Panc1 (cell line): ENCODE data around the gene FAXC. TPM values are rescaled to one million over a fixed set of nuclear protein-coding genes. Genes with fewer than 3 reads are reported as not detected.
"Not testable (repeated sequence)": the region's sequence is repeated elsewhere in the genome, so short reads cannot be mapped to it uniquely, and the experiment has no call there.

ENCODE experiments used
- ATAC-seq: fragments of 200-7000 bp; cut with Tn5 transposase; 2 replicates; pipeline ENCODE4 v1.9.1; 2020; ENCODE audit warnings: mild to moderate bottlenecking, moderate library complexity
- BruUV-seq: library from RNA; stranded (reverse); fragments of 400-500 nt; replicated peaks from 2 replicates; lab custom pipeline; 2021; lab: Mats Ljungman, UMichigan
- CTCF ChIA-PET: fragments of 300-600 bp; sonication (Branson Sonifier 250); formaldehyde crosslinking; loops from one replicate; lab custom pipeline; 2022; ENCODE audit warnings: antibody characterized with exemption; lab: Charles Lee
- POLR2A ChIA-PET: fragments of 300-600 bp; sonication (Branson Sonifier 250); formaldehyde crosslinking; loops from one replicate; lab custom pipeline; 2022; ENCODE audit warnings: antibody characterized with exemption; lab: Charles Lee
- DNase-seq: peaks from one replicate; pipeline ENCODE4 v3.0.0-alpha.2; 2010; ENCODE audit warnings: low read depth, low spot score
- H3K27ac ChIP-seq: 2 replicates; pipeline ENCODE4 v1.5.1; 2011; ENCODE audit warnings: mild to moderate bottlenecking, low read length, inconsistent platforms
- H3K27me3 ChIP-seq: fragments of 200-500 bp; sonication (Bioruptor generic); 2 replicates; pipeline ENCODE4 v1.6.0; 2014; ENCODE audit warnings: low read length, inconsistent platforms; ENCODE audit not compliant: control insufficient read depth, insufficient read depth
- H3K36me3 ChIP-seq: fragments of 200-500 bp; sonication (Bioruptor generic); 2 replicates; pipeline ENCODE4 v1.5.1; 2014; ENCODE audit warnings: inconsistent platforms, mild to moderate bottlenecking, low read length, moderate library complexity; ENCODE audit not compliant: control insufficient read depth, insufficient read depth
- H3K4me1 ChIP-seq: 2 replicates; pipeline ENCODE4 v1.5.1; 2011; ENCODE audit warnings: inconsistent platforms, mild to moderate bottlenecking, low read length, moderate library complexity; ENCODE audit not compliant: control insufficient read depth, insufficient read depth
- H3K4me3 ChIP-seq, 2 experiments: 2 replicates each; pipeline ENCODE4 v1.5.1; 2011 to 2012; ENCODE audit warnings: low read depth in 2 of 2, low read length in 2 of 2, mild to moderate bottlenecking in 2 of 2, inconsistent platforms in 1 of 2, moderate library complexity in 1 of 2
- H3K9me3 ChIP-seq: fragments of 200-500 bp; sonication (Bioruptor generic); 2 replicates; pipeline ENCODE4 v1.5.1; 2014; ENCODE audit warnings: low read depth, mild to moderate bottlenecking, inconsistent platforms, low read length, moderate library complexity; ENCODE audit not compliant: control insufficient read depth, insufficient read depth
- POLR2AphosphoS5 ChIP-seq: IDR thresholded peaks from 2 replicates; pipeline ENCODE4 v1.6.1; 2012; ENCODE audit warnings: mild to moderate bottlenecking, low read depth, low read length, moderate library complexity
- REST ChIP-seq, 2 experiments: IDR thresholded peaks; 2 replicates each; pipeline ENCODE4 v1.6.1; 2011 to 2012; ENCODE audit warnings: low read depth in 2 of 2, control low read depth in 1 of 2, low read length in 1 of 2, mild to moderate bottlenecking in 1 of 2, moderate library complexity in 1 of 2; ENCODE audit not compliant: insufficient read depth in 1 of 2
- SIN3A ChIP-seq: IDR thresholded peaks from 2 replicates; pipeline ENCODE4 v1.6.1; 2012; ENCODE audit warnings: low read depth, mild to moderate bottlenecking, low read length, moderate library complexity, borderline replicate concordance; ENCODE audit not compliant: insufficient read depth
- TCF7L2 ChIP-seq: IDR thresholded peaks from 2 replicates; pipeline ENCODE4 v1.6.1; 2011; ENCODE audit warnings: mild to moderate bottlenecking, low read depth, low read length, inconsistent platforms
- in situ Hi-C: cut with HindIII; loops from 2 replicates; pipeline ENCODE4 v1.10.0; 2016; ENCODE audit warnings: low sequenced_read_pairs, low pct_unique_long_range_greater_than_20kb
- intact Hi-C: fragments of 100-400 bp; cut with micrococcal nuclease; formaldehyde crosslinking; loops from one replicate; pipeline ENCODE4 v1.10.0; 2022; ENCODE audit not compliant: unreplicated experiment
- total RNA-seq: library from RNA; stranded (reverse); gene quantifications from one replicate; pipeline ENCODE4 v1.2.1, GENCODE V29; 2021; ENCODE audit not compliant: unreplicated experiment
- TF ChIP-seq, protein P1 (sequence below): fragments of 450-650 bp; IDR thresholded peaks from 2 replicates; pipeline ENCODE4 v1.5.1; 2017; ENCODE audit warnings: mild to moderate bottlenecking

Gene FAXC
- total RNA-seq, 1 experiment from 2014 or later: 9.0 TPM

DNA sequence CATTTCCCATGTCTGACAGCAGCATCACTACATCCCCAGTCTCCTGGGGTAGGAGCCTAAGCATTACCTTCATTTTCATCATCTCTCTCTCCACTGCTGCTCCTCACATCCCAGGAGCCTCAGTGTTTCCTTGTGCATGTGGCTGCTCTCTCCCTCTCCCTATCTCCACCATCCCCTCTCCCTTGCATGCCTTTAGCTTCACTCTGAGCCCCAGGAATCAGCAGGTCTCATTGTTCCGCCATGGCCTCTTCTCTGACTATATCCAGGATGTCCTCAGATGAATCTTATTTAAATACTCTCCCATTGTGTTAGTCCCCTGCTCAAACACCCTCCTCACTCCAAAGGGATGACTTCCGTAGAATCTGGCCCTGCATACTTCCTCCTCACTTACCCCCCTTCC, 79.4 kb downstream of the FAXC start:
- ChIA-PET CTCF (no interaction called here), POLR2A (no interaction called here)
- ATAC-seq (no peak), DNase-seq (no peak)
- intact Hi-C loops (no loop called here), in situ Hi-C loops (no loop called here)
- Histone ChIP-seq H3K9me3 (no peaks in the 10 kb centered on the region), H3K4me1 (no peaks in the 10 kb centered on the region), H3K4me3 (no peak overlapping the region), H3K27me3 (peaks cover 2% of the 10 kb centered on the region; the same call in 1 of the 2 replicates), H3K36me3 (no peaks in the 10 kb centered on the region), H3K27ac (no peak overlapping the region)
- no TSS peak for BruUV-seq
- TF ChIP-seq, protein P1, sequence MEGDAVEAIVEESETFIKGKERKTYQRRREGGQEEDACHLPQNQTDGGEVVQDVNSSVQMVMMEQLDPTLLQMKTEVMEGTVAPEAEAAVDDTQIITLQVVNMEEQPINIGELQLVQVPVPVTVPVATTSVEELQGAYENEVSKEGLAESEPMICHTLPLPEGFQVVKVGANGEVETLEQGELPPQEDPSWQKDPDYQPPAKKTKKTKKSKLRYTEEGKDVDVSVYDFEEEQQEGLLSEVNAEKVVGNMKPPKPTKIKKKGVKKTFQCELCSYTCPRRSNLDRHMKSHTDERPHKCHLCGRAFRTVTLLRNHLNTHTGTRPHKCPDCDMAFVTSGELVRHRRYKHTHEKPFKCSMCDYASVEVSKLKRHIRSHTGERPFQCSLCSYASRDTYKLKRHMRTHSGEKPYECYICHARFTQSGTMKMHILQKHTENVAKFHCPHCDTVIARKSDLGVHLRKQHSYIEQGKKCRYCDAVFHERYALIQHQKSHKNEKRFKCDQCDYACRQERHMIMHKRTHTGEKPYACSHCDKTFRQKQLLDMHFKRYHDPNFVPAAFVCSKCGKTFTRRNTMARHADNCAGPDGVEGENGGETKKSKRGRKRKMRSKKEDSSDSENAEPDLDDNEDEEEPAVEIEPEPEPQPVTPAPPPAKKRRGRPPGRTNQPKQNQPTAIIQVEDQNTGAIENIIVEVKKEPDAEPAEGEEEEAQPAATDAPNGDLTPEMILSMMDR: no peak
- TF ChIP-seq TCF7L2: no peak
- no peak for TF ChIP-seq POLR2AphosphoS5
- TF ChIP-seq SIN3A: no peak
- TF ChIP-seq REST (IDR thresholded peaks at IDR 0.05; ENCODE audit: insufficient read depth in 1 of 2, low read depth in 2 of 2, low read length in 1 of 2): no peak

GRCh38 chr6:99269207-99269606, 80.3 kb downstream of the FAXC start:
- H3K27me3 ChIP-seq: peaks cover 2% of the 10 kb centered on the region; the same call in 1 of the 2 replicates
- in situ Hi-C loops: no loop called here
- ChIA-PET POLR2A (no interaction called here), CTCF (no interaction called here)
- no peak for DNase-seq
- no peak overlapping the region for H3K27ac ChIP-seq
- intact Hi-C loops: no loop called here
- H3K4me3 ChIP-seq: no peak overlapping the region
- BruUV-seq: no TSS peak
- TF ChIP-seq TCF7L2: no peak
- no peak for TF ChIP-seq POLR2AphosphoS5
- TF ChIP-seq, protein P1: no peak
- no peak for TF ChIP-seq SIN3A
- TF ChIP-seq REST (IDR thresholded peaks at IDR 0.05; ENCODE audit: insufficient read depth in 1 of 2, low read depth in 2 of 2, low read length in 1 of 2): no peak
- ATAC-seq: no peak
- H3K36me3 ChIP-seq: no peaks in the 10 kb centered on the region
- no peaks in the 10 kb centered on the region for H3K4me1 ChIP-seq
- no peaks in the 10 kb centered on the region for H3K9me3 ChIP-seq

GRCh38 chr6:99266996-99267395, 82.5 kb downstream of the FAXC start:
- CTCF ChIA-PET, POLR2A ChIA-PET, H3K36me3 ChIP-seq, H3K9me3 ChIP-seq, H3K4me1 ChIP-seq, ATAC-seq, H3K27me3 ChIP-seq, BruUV-seq, DNase-seq, H3K27ac ChIP-seq, H3K4me3 ChIP-seq, intact Hi-C loops, in situ Hi-C loops: not testable (repeated sequence)

DNA sequence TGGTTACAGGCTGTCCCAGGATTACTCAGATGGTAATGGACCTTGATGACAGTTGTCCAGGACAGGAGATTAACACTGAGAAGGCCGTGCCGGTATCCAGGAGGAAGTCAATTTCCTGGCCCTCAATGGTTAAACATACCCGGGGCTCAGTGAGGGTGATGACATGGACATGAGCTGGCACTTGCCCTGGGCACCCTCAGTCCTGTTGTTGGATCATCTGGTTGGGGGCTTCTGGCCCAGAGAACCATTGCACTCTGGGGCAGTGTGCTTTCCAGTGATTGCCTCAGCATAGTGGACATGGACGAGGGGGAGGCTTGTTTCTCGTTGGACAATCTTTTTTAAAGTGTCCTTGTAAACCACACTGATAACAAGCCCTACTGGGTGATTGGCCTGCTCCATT, 84.0 kb downstream of the FAXC start:
- ATAC-seq: not testable (repeated sequence)

More for the DNA sequence above, 84.0 kb downstream of the FAXC start:
- H3K36me3 ChIP-seq, intact Hi-C loops, in situ Hi-C loops, H3K27me3 ChIP-seq, H3K4me1 ChIP-seq, H3K9me3 ChIP-seq, BruUV-seq, POLR2A ChIA-PET, H3K4me3 ChIP-seq, H3K27ac ChIP-seq, DNase-seq: not testable (repeated sequence)
- CTCF ChIA-PET: interaction anchor here (0.6 kb wide), 1 partner anchor 115 kb away, joined by 3 read pairs; no protein-coding TSS in a partner anchor
